Dendritic cell treated with granulocyte-macrophage colony-stimulating factor and Interleukin-4, amounts not matched to agents 40 ng/mL and 50 ng/mL, for 4 days (primary cell): ENCODE data around the gene CD99.

Experiments used
- H3K27ac Mint-ChIP-seq: one replicate; pipeline ENCODE4 v1.8.0; 2022; ENCODE audit warnings: mild to moderate bottlenecking, mixed read lengths
- H3K27me3 Mint-ChIP-seq: one replicate; pipeline ENCODE4 v1.8.0; 2022; ENCODE audit warnings: mild to moderate bottlenecking, mixed read lengths
- H3K36me3 Mint-ChIP-seq: one replicate; pipeline ENCODE4 v1.8.0; 2022; ENCODE audit warnings: low read depth, mixed read lengths
- H3K4me1 Mint-ChIP-seq: one replicate; pipeline ENCODE4 v1.8.0; 2022; ENCODE audit warnings: low read depth, mixed read lengths
- H3K4me3 Mint-ChIP-seq: one replicate; pipeline ENCODE4 v1.8.0; 2022; ENCODE audit warnings: mild to moderate bottlenecking, moderate library complexity, mixed read lengths
- H3K9me3 Mint-ChIP-seq: one replicate; pipeline ENCODE4 v1.8.0; 2022; ENCODE audit warnings: mixed read lengths
- intact Hi-C: fragments of 100-400 bp; cut with micrococcal nuclease; formaldehyde crosslinking; loops from one replicate; pipeline ENCODE4 v1.15.0; 2022

CD99 gene

GRCh38 chrX:2697741-2698299, 6.7 kb downstream of the CD99 start:
- peaks cover 9% of the 10 kb centered on the region for H3K9me3 Mint-ChIP-seq
- H3K27me3 Mint-ChIP-seq = no peaks in the 10 kb centered on the region
- peaks cover 64% of the 10 kb centered on the region for H3K36me3 Mint-ChIP-seq
- intact Hi-C loops = no loop called here
- peaks cover 91% of the 10 kb centered on the region for H3K4me1 Mint-ChIP-seq
- H3K4me3 Mint-ChIP-seq = no peak overlapping the region
- peak overlapping the region; percentile 83 for H3K27ac Mint-ChIP-seq

- no peaks in the 10 kb centered on the region for H3K27me3 Mint-ChIP-seq
Observed at GRCh38 chrX:2698604-2699003, 7.5 kb downstream of the CD99 start.

GRCh38 chrX:2699959-2700358, 8.9 kb downstream of the CD99 start:
- peaks cover 66% of the 10 kb centered on the region for H3K36me3 Mint-ChIP-seq
- H3K27ac Mint-ChIP-seq = no peak overlapping the region
- no peak overlapping the region for H3K4me3 Mint-ChIP-seq
- no peaks in the 10 kb centered on the region for H3K27me3 Mint-ChIP-seq
- intact Hi-C loops = no loop called here
- peaks cover 9% of the 10 kb centered on the region for H3K9me3 Mint-ChIP-seq
- peaks cover 75% of the 10 kb centered on the region for H3K4me1 Mint-ChIP-seq

More at GRCh38 chrX:2698604-2699003, 7.5 kb downstream of the CD99 start:
- H3K9me3 Mint-ChIP-seq = peaks cover 9% of the 10 kb centered on the region
- H3K4me1 Mint-ChIP-seq = peaks cover 83% of the 10 kb centered on the region
- H3K27ac Mint-ChIP-seq = peak overlapping the region; percentile 83
- H3K36me3 Mint-ChIP-seq = peaks cover 66% of the 10 kb centered on the region
- intact Hi-C loops = no loop called here
- H3K4me3 Mint-ChIP-seq = no peak overlapping the region

- intact Hi-C loops = no loop called here
- Mint-ChIP-seq H3K27ac (no peak overlapping the region), H3K36me3 (peaks cover 62% of the 10 kb centered on the region), H3K9me3 (peaks cover 9% of the 10 kb centered on the region), H3K4me3 (no peak overlapping the region), H3K4me1 (peaks cover 75% of the 10 kb centered on the region), H3K27me3 (no peaks in the 10 kb centered on the region)
Observed at GRCh38 chrX:2700405-2701320, 9.6 kb downstream of the CD99 start.

GRCh38 chrX:2701600-2701999, 10.5 kb downstream of the CD99 start:
- peaks cover 62% of the 10 kb centered on the region for H3K36me3 Mint-ChIP-seq
- H3K4me3 Mint-ChIP-seq = no peak overlapping the region
- intact Hi-C loops = no loop called here
- peaks cover 9% of the 10 kb centered on the region for H3K9me3 Mint-ChIP-seq
- no peak overlapping the region for H3K27ac Mint-ChIP-seq
- no peaks in the 10 kb centered on the region for H3K27me3 Mint-ChIP-seq
- H3K4me1 Mint-ChIP-seq = peaks cover 70% of the 10 kb centered on the region

GRCh38 chrX:2703991-2704369, 12.9 kb downstream of the CD99 start:
- Mint-ChIP-seq H3K36me3 (peaks cover 51% of the 10 kb centered on the region), H3K4me1 (peaks cover 69% of the 10 kb centered on the region), H3K27me3 (no peaks in the 10 kb centered on the region), H3K4me3 (no peak overlapping the region), H3K27ac (no peak overlapping the region), H3K9me3 (peaks cover 9% of the 10 kb centered on the region)
- intact Hi-C loops = no loop called here

GRCh38 chrX:2705046-2705832, 14.1 kb downstream of the CD99 start:
- H3K4me1 Mint-ChIP-seq = peaks cover 71% of the 10 kb centered on the region
- peak overlapping the region; percentile 31 for H3K27ac Mint-ChIP-seq
- no peak overlapping the region for H3K4me3 Mint-ChIP-seq
- H3K36me3 Mint-ChIP-seq = peaks cover 45% of the 10 kb centered on the region
- no peaks in the 10 kb centered on the region for H3K27me3 Mint-ChIP-seq
- intact Hi-C loops = no loop called here
- H3K9me3 Mint-ChIP-seq = peaks cover 7% of the 10 kb centered on the region

GRCh38 chrX:2707334-2707760, 16.3 kb downstream of the CD99 start:
- intact Hi-C loops = no loop called here

GRCh38 chrX:2708021-2708420, 16.9 kb downstream of the CD99 start:
- Mint-ChIP-seq H3K36me3 (peaks cover 26% of the 10 kb centered on the region), H3K9me3 (no peaks in the 10 kb centered on the region)

More at GRCh38 chrX:2707334-2707760, 16.3 kb downstream of the CD99 start:
- Mint-ChIP-seq H3K4me3 (peak overlapping the region; percentile 24), H3K27me3 (no peaks in the 10 kb centered on the region), H3K4me1 (peaks cover 58% of the 10 kb centered on the region), H3K27ac (peak overlapping the region; percentile 94), H3K9me3 (no peaks in the 10 kb centered on the region), H3K36me3 (peaks cover 29% of the 10 kb centered on the region)

GRCh38 chrX:2708592-2709188, 17.6 kb downstream of the CD99 start:
- peaks cover 22% of the 10 kb centered on the region for H3K36me3 Mint-ChIP-seq
- peak overlapping the region; percentile 26 for H3K4me3 Mint-ChIP-seq
- H3K27me3 Mint-ChIP-seq = no peaks in the 10 kb centered on the region
- H3K9me3 Mint-ChIP-seq = no peaks in the 10 kb centered on the region
- peak overlapping the region; percentile 94 for H3K27ac Mint-ChIP-seq
- peaks cover 58% of the 10 kb centered on the region for H3K4me1 Mint-ChIP-seq
- intact Hi-C loops = no loop called here

More at GRCh38 chrX:2708021-2708420, 16.9 kb downstream of the CD99 start:
- H3K4me3 Mint-ChIP-seq = peak overlapping the region; percentile 26
- intact Hi-C loops = no loop called here
- no peaks in the 10 kb centered on the region for H3K27me3 Mint-ChIP-seq
- peak overlapping the region; percentile 94 for H3K27ac Mint-ChIP-seq
- peaks cover 58% of the 10 kb centered on the region for H3K4me1 Mint-ChIP-seq

- peak overlapping the region; percentile 94 for H3K27ac Mint-ChIP-seq
- H3K4me1 Mint-ChIP-seq = peaks cover 56% of the 10 kb centered on the region
- no peaks in the 10 kb centered on the region for H3K27me3 Mint-ChIP-seq
- H3K9me3 Mint-ChIP-seq = no peaks in the 10 kb centered on the region
- H3K4me3 Mint-ChIP-seq = peak overlapping the region; percentile 72
- peaks cover 19% of the 10 kb centered on the region for H3K36me3 Mint-ChIP-seq
- intact Hi-C loops = no loop called here
Observed at GRCh38 chrX:2709556-2709955, 18.5 kb downstream of the CD99 start.

GRCh38 chrX:2710041-2710840, 19.1 kb downstream of the CD99 start:
- H3K4me1 Mint-ChIP-seq = peaks cover 50% of the 10 kb centered on the region
- H3K27me3 Mint-ChIP-seq = no peaks in the 10 kb centered on the region
- H3K36me3 Mint-ChIP-seq = peaks cover 23% of the 10 kb centered on the region
- peak overlapping the region; percentile 72 for H3K4me3 Mint-ChIP-seq
- H3K27ac Mint-ChIP-seq = peak overlapping the region; percentile 94
- H3K9me3 Mint-ChIP-seq = no peaks in the 10 kb centered on the region
- intact Hi-C loops = loop anchor here (1.0 to 5.0 kb wide), 2 partner anchors 18 to 98 kb away; no protein-coding TSS in a partner anchor

- Mint-ChIP-seq H3K4me1 (peaks cover 42% of the 10 kb centered on the region), H3K36me3 (peaks cover 35% of the 10 kb centered on the region), H3K9me3 (no peaks in the 10 kb centered on the region), H3K27me3 (no peaks in the 10 kb centered on the region), H3K4me3 (no peak overlapping the region), H3K27ac (no peak overlapping the region)
- intact Hi-C loops = loop anchor here (5.0 kb wide), 1 partner anchor 99 kb away; no protein-coding TSS in a partner anchor
Observed at GRCh38 chrX:2711441-2711840, 20.3 kb downstream of the CD99 start.
